DMS114 treated with DMSO at 0.1 percent for 48 hours (cell line): ENCODE results near the gene HCN3.

ENCODE experiments used
- DNase-seq: peaks from one replicate; lab custom pipeline; 2025; ENCODE audit not compliant: unreplicated experiment; lab: John Stamatoyannopoulos, UW

HCN3 gene

DNA sequence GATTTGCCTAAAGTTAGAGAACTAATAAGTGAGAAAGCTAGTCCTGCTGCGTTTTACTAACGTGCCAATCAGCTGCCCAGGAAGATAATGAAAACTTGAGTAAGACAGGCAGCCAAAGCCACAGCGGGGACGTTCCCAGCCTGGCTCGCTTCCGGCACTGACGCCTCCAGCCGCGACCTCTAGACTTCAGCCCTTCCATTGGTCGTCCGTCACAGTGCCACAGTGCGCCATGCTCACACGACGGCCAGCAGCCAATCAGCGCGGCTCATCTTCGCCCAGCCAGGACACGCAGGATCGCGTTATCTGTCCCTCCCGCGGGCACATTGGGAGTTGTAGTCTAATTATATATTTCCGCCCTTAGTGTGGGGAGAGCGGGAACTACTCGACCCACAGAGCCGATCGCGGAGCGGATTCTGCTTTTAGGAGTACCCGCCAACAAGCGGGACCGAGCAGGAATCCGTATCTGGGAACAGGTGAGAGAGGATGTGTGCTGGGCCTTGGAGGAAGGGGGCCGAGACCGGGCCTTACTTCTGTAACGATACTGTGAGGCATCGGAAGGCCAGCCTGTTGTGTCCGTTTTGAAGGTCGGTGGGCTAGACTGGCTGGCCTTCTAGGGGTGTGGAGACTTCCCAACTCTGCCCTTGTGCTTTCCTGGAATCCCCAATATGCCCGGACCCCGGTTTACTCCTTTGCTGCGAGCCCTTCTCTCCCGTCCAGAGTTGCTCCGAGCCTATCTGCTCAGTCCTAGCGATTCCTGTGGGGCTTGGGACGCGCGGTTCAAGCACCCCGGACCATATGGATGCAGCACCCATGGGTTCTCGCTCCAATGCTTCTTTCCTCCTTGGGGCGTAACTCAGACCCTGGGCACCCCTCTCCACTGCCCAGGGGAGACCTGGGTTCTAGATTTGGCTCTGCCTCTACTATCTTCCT is 31.5 kb downstream of the HCN3 start, which contains the start of gene FDPS:
FDPS (plus strand) TSS at position 374 of the 930 bp plus-strand sequence. CDS start 924 bp downstream, outside the sequence.
- DNase-seq: peak; percentile 100

DNA sequence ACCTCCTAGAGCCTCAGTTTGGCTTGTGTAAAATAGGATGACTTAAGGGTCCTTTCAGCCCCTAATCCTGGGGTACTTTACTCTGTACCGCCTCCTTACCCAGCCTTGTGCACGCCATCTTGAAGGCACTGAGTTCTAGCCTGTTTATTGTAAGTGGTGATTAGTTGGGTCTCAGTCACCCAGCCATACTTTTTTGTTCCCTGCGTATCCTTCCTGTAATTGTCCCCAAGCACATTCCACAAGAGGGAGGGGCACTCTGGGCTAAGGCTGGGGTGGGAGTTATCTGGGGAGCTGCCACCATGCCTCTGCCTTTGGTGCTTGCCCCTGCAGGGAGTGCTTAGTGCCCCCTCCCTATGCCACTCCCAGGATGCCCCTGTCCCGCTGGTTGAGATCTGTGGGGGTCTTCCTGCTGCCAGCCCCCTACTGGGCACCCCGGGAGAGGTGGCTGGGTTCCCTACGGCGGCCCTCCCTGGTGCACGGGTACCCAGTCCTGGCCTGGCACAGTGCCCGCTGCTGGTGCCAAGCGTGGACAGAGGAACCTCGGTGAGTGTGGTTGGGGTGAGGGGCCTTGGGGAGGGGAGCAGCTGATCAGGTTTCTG is 32.3 kb downstream of the HCN3 start:
- DNase-seq: no peak

DNA sequence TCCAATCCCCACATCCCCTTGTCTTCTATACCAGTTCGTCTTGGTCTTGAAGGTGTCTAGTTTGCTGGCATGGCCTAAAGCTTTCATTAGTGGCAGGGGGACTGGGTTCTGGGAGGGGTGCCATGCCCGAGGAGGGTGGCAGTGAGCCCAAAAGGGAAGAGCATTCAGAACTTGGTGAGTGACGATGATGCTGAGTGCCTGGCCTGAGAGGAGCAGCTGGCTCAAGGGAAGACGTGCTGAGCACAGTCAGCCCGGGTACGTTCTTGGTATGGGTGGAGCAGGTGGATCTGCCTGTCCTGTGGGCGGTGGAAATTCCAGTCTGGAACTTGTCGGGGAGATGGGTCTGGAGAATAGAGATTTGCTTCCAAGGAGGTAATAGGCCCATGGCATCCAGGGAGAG is 36.0 kb downstream of the HCN3 start:
- DNase-seq: no peak

DNA sequence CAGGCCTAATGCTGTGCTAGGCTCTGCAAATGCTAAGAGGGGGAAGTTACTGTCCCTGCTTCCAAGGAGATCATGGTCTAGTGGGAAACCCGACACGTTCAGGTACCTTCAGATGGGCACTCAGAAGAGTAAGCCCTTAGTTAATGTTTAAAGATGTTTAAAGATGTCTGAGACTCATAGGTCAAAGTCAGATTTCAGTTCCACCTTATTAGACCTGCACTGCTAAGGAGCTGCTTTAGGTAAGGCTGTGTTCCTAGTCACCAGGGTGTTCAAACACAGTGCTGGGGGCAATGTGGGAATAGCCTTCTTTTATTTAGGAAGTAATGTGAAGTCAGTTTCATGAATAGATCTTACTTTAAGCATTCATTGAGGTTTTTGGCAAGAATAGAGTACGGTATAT is 39.7 kb downstream of the HCN3 start:
- DNase-seq: no peak

DNA sequence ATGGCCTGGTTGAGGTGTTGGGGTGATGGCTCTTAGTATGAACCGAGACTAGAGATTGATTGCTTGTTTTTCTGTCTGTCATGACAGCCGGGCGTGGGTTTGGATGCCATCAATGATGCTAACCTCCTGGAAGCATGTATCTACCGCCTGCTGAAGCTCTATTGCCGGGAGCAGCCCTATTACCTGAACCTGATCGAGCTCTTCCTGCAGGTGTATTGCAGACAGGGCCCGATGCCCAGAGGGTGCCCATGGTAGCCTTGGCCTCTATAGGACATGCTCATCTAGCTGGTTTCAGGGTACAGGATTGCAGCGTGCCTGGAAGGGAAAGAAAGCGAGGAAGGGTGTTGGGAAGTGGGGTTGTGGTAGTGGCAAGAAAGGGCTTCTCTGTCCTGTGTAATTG is 40.8 kb downstream of the HCN3 start:
- DNase-seq: no peak

DNA sequence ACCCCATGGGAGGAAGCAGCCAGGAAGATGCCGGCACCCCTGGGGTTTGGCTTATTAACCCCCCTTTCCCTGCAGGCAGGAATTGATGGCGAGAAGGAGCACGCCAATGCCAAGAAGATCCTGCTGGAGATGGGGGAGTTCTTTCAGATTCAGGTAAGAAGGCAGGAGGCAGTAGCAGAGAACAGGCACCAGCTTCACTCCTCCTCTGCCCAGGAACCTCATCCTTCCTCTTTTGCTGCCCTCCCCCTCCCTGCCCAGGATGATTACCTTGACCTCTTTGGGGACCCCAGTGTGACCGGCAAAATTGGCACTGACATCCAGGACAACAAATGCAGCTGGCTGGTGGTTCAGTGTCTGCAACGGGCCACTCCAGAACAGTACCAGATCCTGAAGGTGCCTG is 42.3 kb downstream of the HCN3 start:
- no peak for DNase-seq

DNA sequence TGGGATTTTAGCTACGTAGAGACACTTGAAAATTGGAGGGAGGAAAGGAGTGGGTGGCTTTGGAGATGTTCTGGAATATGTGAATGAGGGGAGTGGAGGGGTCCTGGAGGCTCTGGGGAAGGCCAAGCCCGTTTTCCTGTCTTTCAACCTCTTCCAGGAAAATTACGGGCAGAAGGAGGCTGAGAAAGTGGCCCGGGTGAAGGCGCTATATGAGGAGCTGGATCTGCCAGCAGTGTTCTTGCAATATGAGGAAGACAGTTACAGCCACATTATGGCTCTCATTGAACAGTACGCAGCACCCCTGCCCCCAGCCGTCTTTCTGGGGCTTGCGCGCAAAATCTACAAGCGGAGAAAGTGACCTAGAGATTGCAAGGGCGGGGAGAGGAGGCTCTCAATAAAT is 43.0 kb downstream of the HCN3 start:
- no peak for DNase-seq

DNA sequence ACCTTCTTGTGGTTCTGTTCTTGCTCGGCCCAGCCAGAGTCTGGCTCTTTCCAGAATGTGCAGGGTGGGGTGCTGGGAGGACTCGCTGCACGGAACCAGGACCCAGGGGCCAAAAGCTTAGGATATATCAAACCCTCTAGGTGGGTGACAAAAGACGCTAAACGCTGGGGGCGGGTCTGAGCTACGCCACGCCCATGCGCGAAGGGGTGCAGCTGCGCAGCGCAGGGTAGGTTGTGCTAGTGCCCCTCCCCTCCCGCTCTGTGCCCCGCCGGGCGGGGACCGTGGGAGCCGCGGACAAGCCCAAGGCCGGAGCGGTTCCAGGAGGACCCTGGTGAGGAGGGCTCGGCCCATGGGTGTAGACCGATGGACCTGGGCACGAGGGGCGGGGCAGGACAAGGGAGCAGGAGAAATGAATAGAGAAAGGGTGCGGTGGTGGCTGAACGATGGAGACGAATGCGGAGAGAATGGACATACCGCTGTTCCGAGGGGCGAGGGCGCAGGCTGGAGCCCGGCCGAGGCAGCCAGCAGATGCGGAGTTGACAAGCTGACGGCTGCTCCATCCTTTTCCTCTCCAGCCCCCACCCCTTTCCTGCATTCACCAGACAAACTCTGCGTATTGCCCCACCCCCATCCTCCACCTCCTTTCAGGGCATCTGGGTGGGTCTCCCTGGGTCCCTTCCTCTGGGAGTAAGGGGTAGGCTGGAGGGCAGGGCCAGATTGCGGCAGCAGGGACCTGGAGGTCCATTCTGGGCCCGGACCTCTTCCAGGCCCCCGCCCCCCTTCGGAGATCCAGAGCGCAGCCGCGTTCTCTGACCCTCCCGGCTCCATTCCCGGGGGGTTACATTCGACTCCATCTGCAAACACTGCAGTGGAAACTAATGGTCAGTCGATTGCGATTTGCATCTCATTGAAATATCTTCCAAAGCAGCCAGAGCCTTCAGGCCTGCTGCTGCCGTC is 43.7 kb downstream of the HCN3 start, which contains the start of gene RUSC1:
RUSC1 (plus strand) TSS at position 234 of the 957 bp plus-strand sequence. CDS start 880 bp downstream, outside the sequence.
- DNase-seq: peak; percentile 84

DNA sequence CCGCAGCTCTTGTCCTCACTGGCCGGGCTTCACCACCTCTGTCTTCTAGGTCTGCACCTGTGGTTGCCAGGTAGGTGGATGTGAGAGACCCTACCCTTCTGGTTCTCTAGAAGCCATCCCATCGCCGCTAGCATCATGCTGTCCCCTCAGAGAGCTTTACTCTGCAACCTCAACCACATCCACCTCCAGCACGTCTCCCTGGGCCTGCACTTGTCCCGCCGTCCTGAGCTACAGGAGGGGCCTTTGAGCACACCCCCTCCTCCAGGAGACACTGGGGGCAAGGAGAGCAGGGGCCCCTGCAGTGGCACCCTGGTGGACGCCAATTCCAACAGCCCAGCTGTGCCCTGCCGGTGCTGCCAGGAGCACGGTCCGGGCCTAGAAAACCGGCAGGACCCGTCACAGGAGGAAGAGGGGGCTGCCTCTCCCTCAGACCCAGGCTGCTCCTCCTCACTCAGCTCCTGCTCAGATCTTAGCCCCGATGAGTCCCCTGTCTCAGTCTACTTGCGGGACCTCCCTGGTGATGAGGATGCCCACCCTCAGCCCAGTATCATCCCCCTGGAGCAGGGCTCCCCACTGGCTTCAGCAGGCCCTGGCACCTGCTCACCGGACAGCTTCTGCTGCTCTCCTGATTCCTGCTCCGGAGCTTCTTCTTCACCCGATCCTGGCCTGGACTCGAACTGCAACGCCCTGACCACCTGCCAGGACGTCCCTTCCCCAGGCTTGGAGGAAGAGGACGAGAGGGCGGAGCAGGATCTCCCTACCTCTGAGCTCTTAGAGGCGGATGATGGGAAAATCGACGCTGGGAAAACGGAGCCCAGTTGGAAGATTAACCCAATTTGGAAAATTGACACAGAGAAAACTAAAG is 44.6 kb downstream of the HCN3 start:
- no peak for DNase-seq

DNA sequence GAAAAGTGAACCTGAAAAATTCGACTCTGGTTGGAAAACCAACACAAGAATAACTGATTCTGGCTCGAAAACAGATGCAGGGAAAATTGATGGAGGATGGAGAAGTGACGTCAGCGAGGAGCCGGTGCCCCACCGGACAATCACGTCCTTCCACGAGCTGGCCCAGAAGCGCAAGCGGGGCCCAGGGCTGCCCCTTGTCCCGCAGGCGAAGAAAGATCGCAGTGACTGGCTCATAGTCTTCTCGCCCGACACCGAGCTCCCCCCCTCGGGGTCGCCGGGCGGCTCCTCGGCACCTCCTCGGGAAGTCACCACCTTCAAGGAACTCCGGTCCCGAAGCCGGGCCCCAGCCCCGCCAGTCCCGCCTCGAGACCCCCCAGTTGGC is 45.3 kb downstream of the HCN3 start:
- peak; percentile 59 for DNase-seq

DNA sequence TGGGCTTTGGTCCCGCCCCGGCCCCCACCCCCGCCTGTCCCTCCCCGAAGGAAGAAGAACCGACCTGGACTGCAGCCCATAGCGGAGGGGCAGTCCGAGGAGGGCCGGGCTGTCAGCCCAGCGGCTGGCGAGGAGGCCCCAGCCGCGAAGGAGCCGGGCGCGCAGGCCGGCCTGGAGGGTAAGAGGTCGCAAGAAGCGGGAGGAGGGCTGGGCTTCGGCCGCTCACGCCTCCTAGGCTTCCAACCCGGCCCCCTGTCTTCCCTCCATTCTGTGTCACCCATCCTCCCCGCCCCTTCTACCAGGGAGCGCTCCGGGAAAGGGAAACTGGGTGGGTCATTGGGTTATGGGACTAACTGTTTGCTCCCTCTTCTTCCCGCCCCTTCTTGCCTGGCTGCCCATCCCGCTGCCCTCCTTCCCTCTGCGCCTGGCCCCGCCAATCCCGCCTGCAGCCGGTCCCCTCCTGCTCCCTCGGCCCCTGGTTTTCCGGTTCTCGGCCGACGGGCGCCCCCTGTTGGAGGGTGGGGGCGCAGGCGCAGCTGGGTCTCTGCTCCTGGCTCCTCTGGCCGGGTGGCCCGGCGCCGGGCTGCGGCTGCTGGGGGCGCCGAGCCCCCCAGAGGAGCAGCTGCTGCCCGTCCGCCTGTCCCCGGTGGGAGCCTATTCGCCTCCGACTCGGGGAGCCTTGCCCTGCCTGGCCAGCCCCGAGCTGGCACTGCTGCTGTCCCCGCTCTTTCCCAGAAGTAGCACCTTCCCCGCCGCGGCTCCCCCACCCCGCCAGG is 45.9 kb downstream of the HCN3 start:
- DNase-seq: peak; percentile 94

DNA sequence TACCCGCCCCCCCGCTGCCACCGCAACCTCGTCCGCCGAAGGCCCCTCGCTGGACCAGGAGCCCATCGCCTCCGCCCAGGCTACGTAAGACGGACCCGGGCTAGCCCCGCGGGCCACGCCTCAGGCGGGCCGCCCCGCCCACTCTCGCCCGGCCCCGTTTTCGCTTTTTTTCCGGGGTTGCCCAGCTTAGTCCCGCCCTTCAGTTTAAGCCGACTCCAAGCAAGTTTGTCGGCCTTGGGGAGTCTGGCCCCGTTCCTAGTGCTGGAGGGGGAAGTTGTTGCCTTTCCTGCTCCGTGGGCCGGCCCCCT is 46.4 kb downstream of the HCN3 start:
- DNase-seq: peak; percentile 80

DNA sequence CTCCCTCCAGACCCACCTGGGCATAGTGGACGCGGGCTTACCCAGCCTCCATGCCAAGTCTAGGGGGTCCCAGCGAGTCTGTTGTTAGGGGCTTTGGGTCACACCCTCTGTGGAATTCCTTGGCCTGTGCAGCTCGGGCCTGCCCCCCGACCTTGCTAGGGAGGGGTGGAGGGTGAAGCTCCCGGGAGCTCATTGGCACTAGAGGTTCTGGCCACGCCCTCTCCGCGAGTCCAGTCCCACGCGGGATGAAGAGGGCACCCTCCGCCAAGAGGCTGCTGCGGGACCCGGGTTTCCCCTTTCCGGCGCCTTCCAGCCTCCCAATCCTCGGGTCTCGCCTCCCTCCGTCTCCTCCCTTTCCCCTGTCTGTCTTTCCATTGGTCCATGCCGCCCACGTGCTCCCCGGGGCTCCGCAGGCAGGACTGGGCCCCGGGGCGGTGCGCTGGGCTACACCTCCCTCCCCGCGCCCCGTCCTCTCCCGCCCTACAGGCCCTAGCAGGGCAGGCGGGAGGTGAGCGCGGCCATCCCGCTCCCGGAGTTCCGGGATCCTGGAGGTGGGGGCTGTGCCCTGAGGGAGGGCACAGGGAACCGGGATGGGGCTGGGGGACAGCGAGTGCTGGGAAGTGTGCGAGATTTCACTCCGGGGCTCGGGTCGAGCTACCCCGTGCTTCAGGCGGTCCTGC is 46.9 kb downstream of the HCN3 start:
- peak; percentile 98 for DNase-seq

DNA sequence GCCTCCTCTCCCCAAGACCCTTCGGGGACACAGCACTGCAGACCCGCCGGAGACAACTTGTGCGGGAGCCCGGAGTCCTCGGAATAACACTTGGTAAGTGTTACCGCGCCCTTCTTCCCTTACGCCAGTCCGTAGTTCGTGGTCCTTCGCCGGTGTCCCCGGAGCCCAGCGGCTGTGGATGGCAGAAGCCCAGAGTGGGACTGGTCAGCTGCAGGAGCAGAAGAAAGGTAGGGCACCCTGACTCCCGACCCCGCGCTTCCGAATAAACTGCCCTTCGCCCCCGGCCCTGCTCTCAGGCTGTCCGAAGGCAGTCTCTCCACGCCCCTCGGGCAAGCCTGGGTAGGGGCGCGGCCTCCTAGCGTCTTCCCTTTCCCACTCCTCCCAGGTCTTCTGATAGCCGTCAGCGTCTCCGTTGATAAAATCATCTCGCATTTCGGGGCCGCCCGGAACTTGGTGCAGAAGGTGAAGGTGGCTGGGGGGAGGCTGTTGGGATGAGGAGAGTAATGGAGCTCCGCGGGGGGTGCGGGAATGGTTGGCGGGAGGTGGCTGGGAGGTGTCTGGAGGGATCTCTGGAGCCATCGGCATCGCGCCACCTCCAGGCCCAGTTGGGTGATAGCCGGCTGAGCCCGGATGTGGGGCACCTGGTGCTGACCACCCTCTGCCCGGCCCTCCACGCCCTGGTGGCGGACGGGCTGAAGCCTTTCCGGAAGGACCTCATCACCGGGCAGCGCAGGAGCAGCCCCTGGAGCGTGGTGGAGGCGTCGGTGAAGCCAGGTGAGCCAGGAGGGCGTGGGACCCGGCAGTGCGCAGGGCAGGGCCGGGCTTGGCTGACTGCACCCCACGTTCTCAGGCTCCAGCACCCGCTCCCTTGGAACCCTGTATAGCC is 47.7 kb downstream of the HCN3 start:
- peak; percentile 64 for DNase-seq

DNA sequence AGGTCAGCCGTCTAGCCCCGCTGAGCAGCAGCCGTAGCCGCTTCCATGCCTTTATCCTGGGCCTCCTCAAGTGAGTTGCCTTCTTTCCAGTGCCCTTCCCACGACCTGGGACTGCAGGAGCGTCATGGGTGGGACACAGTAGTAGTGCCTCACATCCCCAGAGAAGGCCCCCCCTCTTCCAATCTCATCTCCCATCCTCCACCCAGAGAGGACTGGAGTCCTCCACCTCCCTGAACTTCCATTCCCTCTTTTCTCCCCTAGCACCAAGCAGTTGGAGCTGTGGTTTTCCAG is 48.3 kb downstream of the HCN3 start:
- DNase-seq: no peak

DNA sequence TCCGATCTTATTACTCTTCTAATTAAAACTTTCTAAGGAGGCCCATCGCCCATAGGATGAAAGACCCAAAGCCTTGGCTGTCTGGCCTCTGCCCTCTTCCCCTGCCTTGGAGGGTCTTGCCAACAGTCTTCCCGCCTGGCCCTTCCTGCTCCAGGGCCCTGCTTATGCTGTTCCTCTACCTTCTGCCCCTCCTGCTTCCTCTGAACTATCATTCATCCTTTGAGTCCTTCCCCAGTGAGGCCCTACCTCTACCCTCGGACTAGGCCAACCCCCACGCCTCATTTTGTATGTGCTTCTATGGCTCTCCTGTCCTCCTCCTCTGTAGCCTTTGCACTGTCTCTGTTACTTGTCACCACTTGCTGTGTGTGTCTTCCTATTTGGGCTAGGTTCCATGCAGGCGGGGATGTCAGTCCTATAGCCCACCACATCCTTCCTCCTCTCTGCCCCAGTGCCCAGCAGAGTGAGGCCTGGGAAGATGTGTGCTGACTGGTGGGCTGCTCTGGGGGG is 48.8 kb downstream of the HCN3 start:
- no peak for DNase-seq

DNA sequence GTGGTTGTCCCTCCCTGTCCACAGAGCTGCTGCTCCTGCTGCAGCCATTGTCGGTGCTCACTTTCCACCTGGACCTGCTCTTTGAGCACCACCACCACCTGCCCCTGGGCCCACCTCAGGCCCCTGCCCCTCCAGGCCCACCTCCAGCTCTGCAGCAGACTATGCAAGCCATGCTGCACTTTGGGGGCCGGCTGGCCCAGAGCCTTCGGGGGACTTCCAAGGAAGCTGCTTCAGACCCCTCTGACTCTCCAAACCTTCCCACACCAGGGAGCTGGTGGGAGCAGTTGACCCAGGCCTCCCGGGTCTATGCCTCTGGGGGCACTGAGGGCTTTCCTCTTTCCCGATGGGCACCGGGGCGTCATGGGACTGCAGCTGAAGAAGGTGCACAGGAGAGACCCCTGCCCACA is 49.4 kb downstream of the HCN3 start:
- DNase-seq: no peak

DNA sequence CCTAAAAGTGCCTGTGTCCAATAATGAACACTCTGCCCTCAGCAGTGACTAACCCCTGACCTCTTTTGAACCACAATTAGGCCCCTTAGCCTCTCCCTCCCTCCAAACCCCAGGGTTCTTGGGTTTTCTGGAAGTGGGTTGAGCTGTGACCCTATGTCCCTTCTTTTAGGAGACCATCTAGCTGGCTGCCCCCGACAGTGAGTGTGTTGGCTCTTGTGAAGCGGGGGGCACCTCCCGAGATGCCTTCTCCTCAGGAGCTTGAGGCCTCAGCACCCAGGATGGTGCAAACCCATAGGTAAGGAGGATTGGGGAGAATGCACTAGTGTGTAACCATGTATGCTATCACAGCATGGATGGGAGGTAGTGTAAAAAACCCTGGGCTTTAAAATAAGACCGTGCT is 50.7 kb downstream of the HCN3 start:
- DNase-seq: no peak
